GM19238 (cell line): ENCODE measurements around the gene CYSTM1.
"Not testable (repeated sequence)": the region's sequence is repeated elsewhere in the genome, so short reads cannot be mapped to it uniquely, and the experiment has no call there.

ENCODE experiments used
- DNase-seq: peaks from one replicate; pipeline ENCODE4 v3.0.0; 2011; ENCODE audit warnings: low spot score; ENCODE audit not compliant: insufficient read length

CYSTM1 gene

DNA sequence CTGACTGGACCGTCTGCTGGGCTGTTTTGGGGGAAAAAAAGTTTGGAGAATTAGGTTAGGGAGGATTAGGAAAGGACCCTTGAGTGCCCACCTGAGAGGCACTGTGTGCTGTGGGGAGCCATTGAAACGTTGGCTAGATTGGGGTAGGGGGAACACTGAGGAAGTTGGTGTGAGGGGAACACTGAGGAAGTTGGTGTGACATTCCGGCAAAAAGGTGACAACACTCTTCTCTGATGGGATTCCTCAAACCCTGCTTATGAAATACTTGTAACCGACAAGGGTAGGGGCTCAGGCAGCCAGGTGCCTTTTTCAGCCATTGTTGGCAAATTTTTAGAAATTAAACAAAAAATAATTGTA is 1.0 kb downstream of the CYSTM1 start:
- no peak for DNase-seq

DNA sequence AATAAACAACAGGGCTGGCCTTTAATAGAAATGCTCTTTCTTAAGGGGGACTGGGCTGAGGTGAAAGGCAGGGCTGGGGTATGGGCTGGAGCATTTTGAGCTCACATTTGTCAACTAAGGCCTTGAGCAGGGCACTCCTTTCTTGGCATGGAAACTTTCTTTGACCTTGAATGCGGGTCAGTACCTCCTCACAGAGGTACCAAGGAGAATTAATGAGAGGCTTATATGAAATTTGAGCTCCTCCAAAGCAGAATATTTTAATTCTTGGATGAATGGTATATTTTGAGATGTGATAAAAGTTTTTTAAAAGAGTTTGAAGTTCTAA is 3.1 kb downstream of the CYSTM1 start:
- no peak for DNase-seq

DNA sequence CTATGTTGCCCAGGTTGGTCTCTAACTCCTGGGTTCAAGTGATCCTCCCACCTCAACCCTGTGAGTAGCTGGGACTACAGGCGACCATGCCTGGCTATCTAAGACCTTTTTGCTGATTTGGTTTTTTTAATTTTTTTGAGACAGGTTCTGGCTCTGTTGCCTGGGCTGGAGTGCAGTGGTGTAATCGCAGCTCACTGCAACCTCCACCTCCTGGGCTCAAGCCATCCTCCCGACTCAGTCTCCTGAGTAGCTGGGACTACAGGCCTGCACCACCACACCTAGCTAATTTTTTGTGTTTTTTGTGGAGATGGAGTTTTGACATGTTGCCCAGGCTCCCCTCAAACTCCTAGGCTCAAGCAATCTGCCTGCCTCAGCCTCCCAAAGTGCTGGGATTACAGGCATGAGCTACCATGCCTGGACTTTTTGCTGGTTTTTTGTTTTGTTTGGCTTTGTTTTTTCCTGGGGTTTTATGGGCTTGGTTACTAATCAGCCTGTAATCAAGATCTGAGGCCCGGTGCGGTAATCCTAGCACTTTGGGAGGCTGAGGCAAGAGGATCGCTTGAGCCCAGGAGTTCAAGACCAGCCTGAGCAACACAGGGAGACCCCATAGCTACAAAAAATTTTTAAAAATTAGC is 3.6 kb downstream of the CYSTM1 start:
- DNase-seq: no peak

DNA sequence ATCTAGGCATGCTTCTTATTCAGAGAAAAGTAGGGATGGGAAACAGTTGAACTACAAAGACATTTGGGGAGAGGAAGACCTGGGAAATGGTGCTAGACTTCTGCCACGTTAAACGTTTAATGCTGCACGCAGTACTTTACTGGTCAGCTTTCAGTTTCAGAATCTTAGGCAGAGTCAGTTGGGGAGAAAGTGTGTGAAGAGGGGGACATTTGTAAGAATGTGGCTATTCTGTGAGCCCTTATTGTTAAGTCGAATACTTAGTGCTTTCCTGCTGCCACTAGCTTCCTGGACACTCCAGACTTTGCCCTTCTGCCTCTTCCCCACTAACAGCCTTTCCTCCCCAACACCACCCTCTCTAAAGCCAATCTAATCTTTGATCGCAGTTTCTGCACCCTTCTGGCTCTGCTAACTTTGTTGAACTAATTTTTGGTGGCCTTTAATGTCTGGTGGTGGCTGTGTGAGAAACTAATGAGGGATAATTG is 6.1 kb downstream of the CYSTM1 start:
- no peak for DNase-seq

DNA sequence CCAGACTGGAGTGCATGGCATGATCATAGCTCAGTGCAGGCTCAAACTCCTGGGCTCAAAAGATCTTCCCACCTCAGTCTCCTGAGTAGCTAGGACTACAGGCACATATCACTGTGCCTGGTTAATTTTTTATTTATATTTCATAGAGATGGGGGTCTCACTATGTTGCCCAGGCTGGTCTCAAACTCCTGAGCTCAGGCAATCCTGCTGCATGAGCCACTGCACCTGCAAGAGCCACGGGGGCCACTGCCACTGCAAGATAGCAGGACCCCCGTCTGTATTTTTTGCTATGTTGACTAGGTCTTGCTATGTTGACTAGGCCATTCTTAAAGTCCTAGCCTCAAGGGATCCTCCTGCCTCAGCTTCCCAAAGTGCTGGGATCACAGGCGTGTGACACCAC is 6.5 kb downstream of the CYSTM1 start:
- no peak for DNase-seq

DNA sequence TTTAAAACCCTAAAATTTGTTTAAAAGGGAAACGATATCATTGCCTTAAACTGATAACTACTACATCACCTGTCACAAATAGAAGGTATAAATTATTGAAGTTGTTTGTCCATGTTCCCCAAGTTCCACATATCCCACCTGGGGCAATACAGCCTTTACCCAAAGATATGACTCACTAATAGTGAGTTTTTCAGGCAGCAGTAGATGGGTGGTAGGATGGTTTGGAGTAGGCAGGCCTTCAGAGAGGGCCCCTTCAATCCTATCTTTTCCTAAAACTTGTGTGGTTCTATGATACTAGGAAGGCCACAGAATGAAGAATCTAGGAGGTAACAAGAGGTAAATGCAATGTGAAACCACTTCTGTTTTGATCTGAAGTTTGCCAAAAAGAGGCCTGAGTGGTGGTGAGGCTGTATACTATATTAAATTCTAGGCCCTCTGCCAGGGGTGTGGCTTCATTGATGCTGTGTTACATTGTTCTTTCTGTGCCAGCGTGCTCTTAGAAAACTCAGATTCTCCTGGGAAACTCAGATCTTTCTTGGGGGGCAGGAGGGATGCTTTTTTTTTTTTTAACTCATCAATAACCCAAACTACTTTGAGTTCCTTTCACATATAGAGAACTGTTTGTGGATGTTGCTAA is 7.2 kb downstream of the CYSTM1 start:
- no peak for DNase-seq

DNA sequence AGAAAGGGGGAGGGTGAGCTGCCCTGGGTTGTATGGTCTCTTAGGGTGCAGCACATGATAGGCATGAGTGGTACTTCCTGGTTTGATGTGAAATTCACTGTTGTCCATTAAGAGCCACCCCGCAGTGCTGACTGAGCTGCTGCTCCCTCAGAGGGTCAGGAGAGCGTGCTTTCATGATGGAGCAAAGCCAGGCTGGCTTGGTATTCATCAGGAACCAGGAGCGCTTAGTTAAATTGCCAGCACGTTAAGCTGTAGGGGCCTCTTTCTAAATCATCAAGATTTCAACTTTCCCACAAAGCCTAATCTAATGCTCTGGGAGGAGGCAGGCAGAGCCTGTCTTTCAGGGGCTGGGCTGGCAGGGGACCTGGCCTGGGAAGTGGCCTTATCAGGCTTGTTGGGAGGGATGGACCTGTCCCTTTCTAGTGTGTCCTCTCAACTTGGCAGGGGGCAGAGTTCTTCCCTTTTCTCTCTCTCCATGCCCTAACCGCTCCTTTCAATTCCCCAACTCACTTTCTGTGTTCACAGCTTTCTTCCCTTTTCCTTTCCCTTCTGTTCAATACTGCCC is 7.9 kb downstream of the CYSTM1 start:
- no peak for DNase-seq

DNA sequence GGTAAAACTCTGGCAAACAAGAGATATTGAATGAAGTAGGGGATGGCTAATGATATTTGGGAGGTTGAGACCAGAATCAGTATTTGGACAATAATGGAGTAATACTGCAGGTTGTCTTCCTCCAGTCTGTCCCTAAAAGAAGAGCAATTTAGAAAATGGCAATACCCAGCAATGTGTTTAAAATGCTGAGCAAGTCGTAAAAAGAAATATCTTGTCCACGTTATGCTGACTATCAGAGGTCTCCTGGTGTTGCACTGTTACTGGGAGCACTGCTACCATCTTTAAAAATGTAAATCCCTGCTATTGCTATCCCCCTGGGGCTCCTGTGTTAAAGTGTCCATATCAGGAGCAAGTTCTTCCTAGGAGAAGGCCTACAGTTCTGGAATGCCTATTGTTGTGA is 10.4 kb downstream of the CYSTM1 start:
- DNase-seq: no peak

DNA sequence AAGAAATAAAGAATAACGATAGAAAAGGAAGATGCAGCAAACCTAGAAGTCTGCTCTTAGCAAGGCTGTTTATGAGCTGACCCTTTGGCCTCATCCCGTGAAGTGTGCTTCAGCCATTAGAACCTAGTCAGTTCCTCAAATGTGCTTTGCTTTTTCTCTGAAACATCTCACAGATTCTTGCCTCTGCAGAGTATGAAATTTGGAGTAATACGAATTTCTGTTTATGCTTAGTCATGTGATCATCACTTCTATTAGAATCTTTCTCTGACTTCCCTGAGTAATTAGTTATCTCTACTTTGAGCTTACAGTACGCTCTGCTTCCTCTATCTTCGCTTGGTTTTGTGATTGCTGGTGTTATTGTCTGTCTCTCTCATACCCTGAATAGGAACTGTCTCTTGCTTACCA is 11.3 kb downstream of the CYSTM1 start:
- no peak for DNase-seq

DNA sequence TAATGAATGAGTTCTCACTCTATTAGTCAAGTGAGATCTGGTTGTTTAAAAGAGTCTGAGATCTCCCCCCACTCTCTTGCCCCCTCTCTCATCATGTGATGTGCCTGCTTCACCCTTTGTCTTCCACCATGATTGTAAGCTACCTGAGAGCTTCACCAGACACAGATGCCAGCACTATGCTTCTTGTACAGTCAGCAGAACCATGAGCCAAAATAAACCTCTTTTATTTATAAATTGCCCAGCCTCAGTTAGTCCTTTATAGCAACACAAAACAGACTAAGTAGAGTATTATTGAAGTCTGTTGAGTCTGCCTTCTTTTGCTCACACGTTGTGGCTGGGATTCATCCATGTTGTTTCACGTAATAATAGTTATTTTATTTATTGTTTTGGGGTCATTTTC is 14.3 kb downstream of the CYSTM1 start:
- no peak for DNase-seq

DNA sequence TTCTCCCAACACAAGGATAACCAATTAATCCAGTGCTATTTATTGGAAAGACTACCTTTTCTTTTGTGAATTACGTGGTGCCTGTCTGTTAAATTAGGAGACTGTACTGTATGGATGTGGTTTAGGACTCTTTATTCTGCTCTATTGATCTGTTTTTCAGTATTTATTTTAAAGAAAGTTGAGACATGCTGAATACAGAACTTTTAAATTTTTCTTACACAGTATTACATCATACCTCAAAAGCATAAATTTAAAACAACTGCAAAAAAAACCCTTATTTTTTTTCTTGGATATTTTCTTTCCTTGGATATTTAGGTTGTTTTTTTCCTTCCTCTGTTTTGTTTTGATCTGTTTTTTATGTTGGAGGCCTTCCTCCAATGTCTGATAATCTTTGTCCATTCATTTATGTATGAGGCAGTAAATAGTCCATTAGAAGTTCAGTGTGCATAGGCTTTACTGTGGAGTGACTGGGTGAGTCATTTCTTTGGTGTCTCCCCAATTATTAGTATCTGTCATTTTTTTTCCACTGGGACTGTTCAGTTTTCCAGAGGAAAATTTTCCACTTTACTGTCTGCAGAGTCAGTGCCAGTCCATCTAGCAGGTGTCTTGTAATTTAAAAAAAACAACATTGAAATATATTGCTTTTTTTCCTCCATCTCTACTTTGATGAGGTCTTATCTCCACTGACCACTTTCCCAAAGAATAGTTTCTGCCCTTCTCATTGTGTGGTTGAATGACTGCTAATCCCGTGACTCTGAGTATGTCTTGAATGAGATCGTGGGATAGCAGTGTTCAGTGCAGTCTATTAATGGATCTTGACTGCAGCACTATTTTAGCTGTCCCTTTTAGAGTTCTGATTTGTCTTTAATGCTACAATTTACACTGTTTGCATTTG is 15.2 kb downstream of the CYSTM1 start:
- DNase-seq: no peak

DNA sequence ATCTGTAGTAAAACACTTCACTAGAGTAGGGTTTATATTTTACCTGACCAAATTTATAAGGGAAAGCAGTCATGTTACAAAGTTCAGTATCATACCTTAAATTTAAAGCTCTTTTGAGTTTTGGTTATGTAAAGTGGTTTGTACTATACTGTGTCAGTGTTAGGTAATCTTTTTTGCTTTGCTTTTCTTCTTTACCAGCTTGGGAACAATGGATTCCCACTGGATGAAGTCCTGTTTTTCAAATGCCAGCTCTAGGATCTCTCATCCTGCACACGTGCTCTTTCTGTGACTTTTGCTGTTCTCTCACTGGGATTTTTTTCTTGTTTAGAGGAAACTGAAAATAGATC is 15.9 kb downstream of the CYSTM1 start:
- DNase-seq: no peak

DNA sequence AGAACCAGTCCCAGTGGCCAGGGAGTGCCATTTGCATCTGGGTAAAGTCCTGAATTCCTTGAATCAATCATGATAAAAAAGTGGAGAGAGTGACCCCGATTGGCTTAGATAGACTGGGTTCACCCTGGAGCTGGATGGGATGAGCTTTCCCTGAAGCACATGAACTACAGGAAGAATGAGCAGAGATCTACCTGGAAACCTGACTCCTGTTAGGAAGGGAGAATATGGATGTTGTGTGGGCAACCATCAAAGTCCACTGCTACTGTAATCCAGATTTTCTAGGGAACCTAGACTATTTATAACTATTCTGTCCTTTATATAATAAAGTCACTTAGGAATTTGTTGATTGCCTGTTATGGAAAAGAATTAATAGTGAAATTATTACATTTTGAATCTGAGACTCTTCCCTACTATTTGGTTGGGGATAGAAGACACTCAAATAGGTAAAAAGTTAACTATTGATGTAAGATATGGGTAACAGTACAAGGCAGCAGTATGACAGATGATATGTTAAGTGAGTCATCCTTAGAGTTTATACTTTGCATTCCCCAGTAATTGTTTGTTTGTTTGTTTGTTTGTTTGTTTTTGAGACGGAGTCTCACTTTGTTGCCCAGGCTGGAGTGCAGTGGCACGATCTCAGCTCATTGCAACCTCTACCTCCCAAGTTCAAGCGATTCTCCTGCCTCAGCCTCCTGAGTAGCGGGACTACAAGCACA is 17.9 kb downstream of the CYSTM1 start:
- DNase-seq: no peak

DNA sequence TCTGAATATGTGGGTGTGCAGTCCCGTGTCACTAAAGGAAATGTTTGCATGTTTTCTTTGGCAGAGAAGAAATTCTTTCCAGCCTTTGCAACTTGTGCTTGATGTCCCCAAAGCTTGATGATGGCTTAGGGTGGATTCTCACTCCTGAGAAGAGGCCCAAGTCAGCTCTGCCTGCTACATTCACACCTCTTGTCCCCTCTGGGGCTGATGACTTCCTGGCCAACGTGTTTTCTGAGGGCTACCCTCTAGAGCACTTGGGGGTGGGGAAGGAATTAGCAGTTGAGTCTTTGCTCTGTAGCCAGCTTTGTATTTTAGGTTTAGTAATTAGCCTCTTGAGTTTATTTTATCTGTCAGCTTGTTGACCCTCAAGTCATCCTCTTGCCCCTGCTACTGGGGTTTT is 19.7 kb downstream of the CYSTM1 start:
- no peak for DNase-seq

DNA sequence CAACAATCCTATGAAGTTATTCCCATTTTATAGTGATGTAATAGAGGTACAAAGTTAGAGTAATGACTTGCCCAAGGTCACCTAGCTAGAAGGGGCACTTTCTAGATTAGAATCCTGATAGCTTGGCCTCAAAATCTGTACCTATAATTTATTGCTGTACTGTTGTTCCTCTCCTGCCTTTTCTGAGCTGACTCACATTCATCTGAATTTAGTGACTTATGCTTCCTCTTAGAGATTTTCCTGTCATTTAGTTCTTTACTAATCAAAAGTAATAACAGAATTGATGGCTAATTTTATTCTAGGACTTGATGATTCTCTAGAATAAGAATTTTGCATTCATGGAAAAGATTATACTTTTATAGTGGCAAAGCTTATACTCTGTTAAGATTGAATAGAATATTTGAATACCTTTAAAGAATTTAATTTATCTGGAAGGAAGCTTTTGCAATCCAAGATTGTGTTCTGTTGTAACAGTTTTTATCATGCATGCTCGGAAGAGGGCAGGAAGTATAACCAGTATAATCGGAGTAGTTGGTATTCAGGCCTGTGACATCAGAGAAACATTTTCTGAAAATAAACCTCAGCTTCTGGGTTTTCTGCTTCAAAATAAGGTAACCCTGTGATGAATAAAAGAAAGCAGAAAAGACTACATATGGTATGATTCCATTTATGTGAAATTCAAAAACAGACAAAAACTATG is 21.3 kb downstream of the CYSTM1 start:
- no peak for DNase-seq

DNA sequence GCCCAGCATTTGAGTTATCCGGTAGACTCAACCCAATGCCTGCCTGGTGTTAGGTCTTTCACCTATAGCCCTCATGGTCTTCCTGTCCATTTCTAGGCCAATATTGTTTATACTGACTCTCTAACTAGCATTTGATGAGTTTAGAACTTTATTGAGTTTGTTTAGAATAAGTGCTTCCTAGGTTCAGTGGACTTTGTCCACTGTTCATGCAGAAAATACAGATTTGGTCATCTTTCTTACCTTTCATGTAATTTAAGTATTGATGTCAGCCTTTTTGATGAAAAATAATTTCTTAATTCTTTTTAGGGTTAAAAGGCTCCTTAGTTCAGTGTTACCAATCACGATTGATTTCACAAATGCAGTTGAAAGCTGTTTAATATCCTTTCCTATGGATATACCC is 22.0 kb downstream of the CYSTM1 start:
- no peak for DNase-seq

DNA sequence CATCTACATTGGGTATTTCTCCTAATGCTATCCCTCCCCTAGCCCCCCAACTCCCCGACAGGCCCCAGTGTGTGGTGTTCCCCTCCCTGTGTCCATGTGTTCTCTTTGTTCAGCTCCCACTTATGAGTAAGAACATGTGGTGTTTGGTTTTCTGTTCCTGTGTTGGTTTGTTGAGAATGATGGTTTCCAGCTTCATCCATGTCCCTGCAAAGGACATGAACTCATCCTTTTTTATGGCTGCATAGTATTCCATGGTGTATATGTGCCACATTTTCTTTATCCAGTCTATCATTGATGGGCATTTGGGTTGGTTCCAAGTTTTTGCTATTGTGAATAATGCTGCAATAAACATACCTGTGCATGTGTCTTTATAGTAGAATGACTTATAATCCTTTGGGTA is 23.9 kb downstream of the CYSTM1 start:
- not testable (repeated sequence) for DNase-seq

DNA sequence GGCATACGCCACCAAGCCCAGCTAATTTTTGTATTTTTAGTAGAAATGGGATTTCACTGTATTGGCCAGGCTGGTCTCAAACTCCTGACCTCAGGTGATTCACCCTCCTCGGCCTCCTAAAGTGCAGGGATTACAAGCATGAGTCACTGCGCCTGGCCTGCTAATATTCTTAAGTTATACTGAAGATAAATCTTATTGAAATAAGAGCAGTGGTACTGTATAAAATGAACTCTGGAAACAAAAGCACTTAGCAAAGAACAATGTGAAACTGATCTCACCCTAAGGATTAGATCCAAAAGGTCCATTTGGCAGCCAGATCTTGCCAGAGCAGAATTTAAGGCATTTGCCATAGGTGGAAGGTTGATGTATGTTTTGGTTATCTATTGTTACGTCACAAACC is 27.1 kb downstream of the CYSTM1 start:
- DNase-seq: no peak

DNA sequence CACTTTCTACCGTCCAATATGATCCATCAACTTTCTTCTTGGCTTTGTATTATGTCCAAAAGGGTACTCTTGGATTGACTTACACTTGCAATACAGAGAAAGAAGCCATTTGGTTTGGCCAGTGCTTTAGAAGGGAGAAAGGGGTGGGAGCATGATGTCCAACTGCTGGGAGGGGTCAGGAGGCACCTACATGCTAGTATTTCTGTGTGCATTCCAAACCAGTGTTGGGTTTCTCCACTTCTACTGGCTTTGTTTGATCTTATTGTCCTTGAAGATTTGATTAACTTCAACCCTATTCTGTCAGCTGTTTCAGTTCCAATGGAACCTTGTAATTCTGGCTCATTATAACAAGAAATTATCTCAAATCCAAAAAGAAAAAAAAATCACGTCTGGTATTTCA is 27.6 kb downstream of the CYSTM1 start:
- no peak for DNase-seq

DNA sequence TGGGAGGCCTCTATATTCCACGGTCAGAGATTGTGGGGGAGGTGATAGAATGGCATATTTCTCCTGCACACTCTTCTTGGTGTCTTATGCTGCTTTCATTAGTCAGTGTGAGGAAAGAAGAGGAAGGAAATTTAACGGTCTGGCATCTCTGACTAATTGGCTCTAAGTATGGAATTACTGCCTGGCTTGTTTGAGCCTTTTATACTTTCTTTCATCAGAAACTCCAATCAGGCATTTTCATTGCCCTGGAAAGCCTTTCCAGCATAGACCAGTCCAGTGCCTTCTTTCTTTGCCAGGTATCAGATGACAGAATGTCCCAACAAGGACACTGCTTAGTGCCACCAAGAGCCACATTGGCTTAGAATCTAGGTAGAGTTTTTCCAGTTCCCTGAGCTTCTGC is 30.2 kb downstream of the CYSTM1 start:
- DNase-seq: no peak

DNA sequence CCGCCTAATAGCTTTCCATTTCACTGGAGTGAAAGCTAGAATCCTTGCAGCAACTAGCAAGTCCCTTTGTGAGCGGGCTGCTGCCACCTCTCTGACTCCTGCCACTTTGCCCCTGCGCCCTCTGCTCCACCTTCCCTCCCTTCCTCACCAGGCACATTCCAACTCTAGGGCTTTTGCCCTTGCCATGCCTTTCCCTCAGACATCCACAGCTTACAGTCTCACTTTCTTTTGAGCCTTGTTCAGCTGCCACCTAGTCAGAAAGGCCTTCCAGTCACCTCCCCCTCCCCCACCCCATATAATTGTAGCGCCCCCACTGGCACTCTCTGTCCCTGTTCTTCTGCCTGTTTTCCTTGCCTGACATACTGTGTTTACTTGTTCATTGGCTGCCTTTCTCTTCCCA is 31.0 kb downstream of the CYSTM1 start:
- DNase-seq: no peak
